Esophagus muscularis mucosa (tissue), 4 donors: ENCODE data around the gene CBFA2T3. TPM values are rescaled to one million over a fixed set of nuclear protein-coding genes. Genes with fewer than 3 reads are reported as not detected.

Source experiments
- DNase-seq: peaks from one replicate; pipeline ENCODE4 v3.0.0-alpha.2; 2017; ENCODE audit errors: extremely low spot score
- H3K27ac ChIP-seq, 4 donors: fragments of 200-600 bp; sonication (generic); replicated peaks in 1 of 4; 1 replicate in 3 of 4; 2 replicates in 1 of 4; pipeline ENCODE4 v1.5.1; 2016 to 2019; ENCODE audit warnings: mild to moderate bottlenecking in 1 of 4
- H3K27me3 ChIP-seq, 4 donors: fragments of 200-600 bp; sonication (generic); one replicate each; pipeline versions ENCODE4 v1.5.1 to v1.6.0; 2016 to 2019
- H3K36me3 ChIP-seq, 4 donors: fragments of 200-600 bp; sonication (generic); one replicate each; pipeline ENCODE4 v1.5.1; 2016 to 2019
- H3K4me1 ChIP-seq, 4 donors: fragments of 200-600 bp; sonication (generic); one replicate each; pipeline ENCODE4 v1.5.1; 2016 to 2019
- H3K4me3 ChIP-seq, 4 donors: fragments of 200-600 bp; sonication (generic); 1 replicate in 2 of 4; 2 replicates in 2 of 4; pipeline ENCODE4 v1.5.1; 2016 to 2019; ENCODE audit warnings: mild to moderate bottlenecking in 4 of 4, moderate library complexity in 1 of 4
- H3K9me3 ChIP-seq, 4 donors: fragments of 200-600 bp; sonication (generic); 1 replicate in 3 of 4; 2 replicates in 1 of 4; pipeline ENCODE4 v1.5.1; 2016 to 2019
- CTCF ChIP-seq, 3 experiments: fragments of 200-600 bp in 2 of 3; fragments of 450-650 bp in 1 of 3; sonication (generic) in 2 of 3; IDR thresholded peaks; one replicate each; pipeline ENCODE4 v1.5.1; 2017 to 2019; ENCODE audit warnings: antibody characterized with exemption in 3 of 3, mild to moderate bottlenecking in 2 of 3, moderate library complexity in 1 of 3
- EP300 ChIP-seq: sonication (generic); formaldehyde crosslinking; IDR thresholded peaks from one replicate; pipeline ENCODE4 v1.6.1; 2017; ENCODE audit warnings: antibody characterized with exemption
- POLR2A ChIP-seq: fragments of 450-650 bp; IDR thresholded peaks from one replicate; pipeline ENCODE4 v1.6.1; 2017; ENCODE audit warnings: antibody characterized with exemption, moderate library complexity, mild to moderate bottlenecking, low read depth
- POLR2AphosphoS5 ChIP-seq, 2 donors: sonication (generic); formaldehyde crosslinking; IDR thresholded peaks; one replicate each; pipeline ENCODE4 v1.6.1; 2017; ENCODE audit warnings: antibody characterized with exemption in 2 of 2
- WGBS: methylation state at CpG from one replicate; pipeline ENCODE4 v1.1.5; 2018; 5-methylcytosine and 5-hydroxymethylcytosine counted together
- intact Hi-C: fragments of 100-400 bp; cut with DNase I; formaldehyde crosslinking; loops from one replicate; pipeline ENCODE4 v1.15.1; 2023
- total RNA-seq, 4 donors: library from RNA; depleted of rRNA; stranded (reverse); fragments of >200 nt; gene quantifications; one replicate each; pipeline versions ENCODE4 v1.1.0 to v1.2.1, GENCODE V29; 2016

The CBFA2T3 gene
- total RNA-seq, 4 donors from 2014 or later, result 2.0 to 10.4 (median 3.5) TPM

DNA sequence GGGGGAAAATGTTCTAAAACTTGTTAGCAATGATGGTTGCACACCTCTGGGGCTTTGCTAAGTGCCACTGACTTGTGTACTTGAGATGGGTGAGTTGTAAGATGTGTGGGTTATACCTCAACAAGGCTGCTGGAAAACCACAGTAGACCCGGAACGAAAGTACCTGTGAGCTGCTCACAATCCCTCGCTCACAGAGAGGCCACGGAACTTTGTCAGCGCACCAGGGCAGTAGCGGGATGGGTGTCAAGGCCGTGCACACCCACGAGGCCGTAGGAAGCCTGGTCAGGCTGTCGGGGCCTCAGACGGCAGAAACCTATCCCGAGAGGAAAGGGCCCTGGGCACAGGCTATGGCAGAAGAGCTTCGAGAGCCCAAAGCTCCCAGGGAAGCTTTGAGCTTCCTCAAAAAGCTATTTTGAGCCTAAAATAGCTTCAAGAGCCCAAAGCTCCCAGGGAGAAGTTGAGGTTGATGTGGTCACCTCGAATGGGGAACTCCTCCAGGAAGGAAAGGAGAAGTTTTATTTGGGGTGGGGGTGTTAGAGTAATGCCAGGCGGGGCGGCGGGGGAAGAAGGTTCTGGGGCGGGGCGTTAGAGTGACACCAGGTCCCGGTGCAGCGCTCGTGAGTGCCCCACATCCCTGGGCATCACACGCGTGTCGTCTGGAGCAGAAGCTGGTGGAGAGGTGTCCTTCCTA is 19.0 kb downstream of the CBFA2T3 start:
- intact Hi-C loops, result no loop called here
- H3K4me1 ChIP-seq, result peaks cover 4 to 7% (median 6%) of the 10 kb centered on the region in 4 donors
- H3K9me3 ChIP-seq, result no peaks in the 10 kb centered on the region
- DNase-seq, result no peak
- 62% methylated on average over 17 of the region's 25 CpGs for WGBS
- H3K36me3 ChIP-seq, result no peaks in the 10 kb centered on the region
- H3K27me3 ChIP-seq, result peaks cover 0 to 60% (median 0%) of the 10 kb centered on the region in 4 donors
- TF ChIP-seq CTCF (IDR thresholded peaks at IDR 0.05) (no peak), POLR2AphosphoS5 (IDR thresholded peaks at IDR 0.05) (no peak), EP300 (no peak), POLR2A (no peak)
- H3K4me3 ChIP-seq, result no peak overlapping the region
- H3K27ac ChIP-seq, result no peak overlapping the region

- WGBS, result 72% methylated on average over 9 of the region's 9 CpGs
- Histone ChIP-seq H3K4me1 (peaks cover 4 to 7% (median 6%) of the 10 kb centered on the region in 4 donors), H3K27me3 (peaks cover 0 to 60% (median 0%) of the 10 kb centered on the region in 4 donors), H3K27ac (no peak overlapping the region), H3K4me3 (no peak overlapping the region), H3K9me3 (no peaks in the 10 kb centered on the region), H3K36me3 (no peaks in the 10 kb centered on the region)
- no peak for TF ChIP-seq CTCF (IDR thresholded peaks at IDR 0.05)
- no peak for TF ChIP-seq POLR2A
- TF ChIP-seq EP300, result no peak
- no peak for TF ChIP-seq POLR2AphosphoS5 (IDR thresholded peaks at IDR 0.05)
- intact Hi-C loops, result no loop called here
- DNase-seq, result no peak
These were observed 19.6 kb downstream of the CBFA2T3 start for GRCh38 chr16:88957433-88957767.

- Histone ChIP-seq H3K9me3 (no peaks in the 10 kb centered on the region), H3K36me3 (no peaks in the 10 kb centered on the region), H3K4me3 (no peak overlapping the region), H3K27me3 (peaks cover 0 to 66% (median 0%) of the 10 kb centered on the region in 4 donors), H3K27ac (no peak overlapping the region), H3K4me1 (peaks cover 4 to 7% (median 6%) of the 10 kb centered on the region in 4 donors)
- TF ChIP-seq POLR2A (no peak), CTCF (IDR thresholded peaks at IDR 0.05) (no peak), POLR2AphosphoS5 (IDR thresholded peaks at IDR 0.05) (no peak), EP300 (no peak)
- 80% methylated on average over 9 of the region's 33 CpGs for WGBS
- intact Hi-C loops, result no loop called here
- DNase-seq, result no peak
These were observed 20.2 kb downstream of the CBFA2T3 start for GRCh38 chr16:88956546-88957432.

DNA sequence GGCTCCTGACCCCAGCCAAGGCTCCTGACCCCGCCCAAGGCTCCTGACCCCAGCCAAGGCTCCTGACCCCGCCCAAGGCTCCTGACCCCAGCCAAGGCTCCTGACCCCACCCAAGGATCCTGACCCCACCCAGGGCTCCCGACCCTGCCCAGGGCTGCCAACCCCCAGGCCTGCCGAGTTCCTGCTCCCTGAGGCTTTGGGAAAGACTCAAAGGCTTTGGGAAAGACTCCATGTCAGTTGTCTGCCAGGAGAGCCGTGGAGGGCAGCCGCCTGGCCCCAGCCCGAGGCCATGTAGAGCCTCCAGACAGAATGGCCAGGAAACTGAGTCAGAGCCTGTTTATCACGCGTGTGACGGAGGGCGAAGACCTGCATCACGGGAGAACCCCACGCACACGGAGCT is 21.1 kb downstream of the CBFA2T3 start:
- peaks cover 4 to 7% (median 6%) of the 10 kb centered on the region in 4 donors for H3K4me1 ChIP-seq
- no peak for DNase-seq
- WGBS, result 86% methylated on average over 14 of the region's 14 CpGs
- TF ChIP-seq POLR2A (no peak), EP300 (no peak), POLR2AphosphoS5 (IDR thresholded peaks at IDR 0.05) (no peak), CTCF (IDR thresholded peaks at IDR 0.05) (no peak)
- H3K9me3 ChIP-seq, result no peaks in the 10 kb centered on the region
- no peak overlapping the region for H3K27ac ChIP-seq
- peaks cover 0 to 72% (median 0%) of the 10 kb centered on the region in 4 donors for H3K27me3 ChIP-seq
- no peaks in the 10 kb centered on the region for H3K36me3 ChIP-seq
- intact Hi-C loops, result no loop called here
- no peak overlapping the region for H3K4me3 ChIP-seq
